HG03520 (cell line): ENCODE data around the gene SND1.

Source experiments
- ATAC-seq: cut with Tn5 transposase; IDR thresholded peaks from one replicate; pipeline ENCODE4 v1.9.1; 2021; ENCODE audit warnings: mild to moderate bottlenecking, moderate library complexity; ENCODE audit not compliant: unreplicated experiment

Gene SND1

DNA sequence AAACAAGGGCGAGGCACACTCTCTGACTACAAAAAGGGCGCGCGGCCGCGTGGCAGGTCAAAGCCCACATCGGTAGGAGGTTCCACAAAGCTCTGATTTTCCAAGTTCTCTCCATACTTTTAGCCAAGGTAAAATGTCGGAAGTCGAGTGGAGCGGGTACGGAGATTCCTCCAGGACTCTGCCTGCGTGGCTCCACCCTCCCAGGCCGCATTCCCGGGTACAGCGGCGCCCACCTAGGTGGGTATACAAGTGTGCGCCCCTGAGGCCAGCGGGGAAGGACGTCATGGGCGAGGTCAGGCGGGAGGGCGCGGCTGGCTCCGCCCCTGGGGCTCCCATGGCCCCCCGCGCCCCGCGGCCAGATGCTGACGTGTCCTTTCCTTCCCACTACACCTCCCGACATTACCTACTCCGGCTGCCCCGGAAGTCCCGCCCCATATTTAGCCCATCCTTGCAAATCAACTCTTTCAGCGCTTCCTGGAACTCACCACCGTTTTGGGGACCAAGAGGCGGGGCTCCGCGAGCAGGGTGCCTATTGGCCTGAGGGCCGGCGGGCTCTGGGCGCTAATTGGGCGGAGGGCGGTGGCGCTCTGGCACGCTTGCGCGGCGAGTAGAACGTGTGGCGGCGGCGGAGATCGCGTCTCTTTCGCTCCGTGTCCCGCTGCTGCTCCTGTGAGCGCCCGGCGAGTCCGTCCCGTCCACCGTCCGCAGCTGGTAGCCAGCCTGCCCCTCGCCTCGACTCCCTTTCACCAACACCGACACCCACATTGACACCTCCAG lies at the start of gene SND1:
Gene SND1 (plus strand): TSS at position 639 of the 777 bp plus-strand sequence. CDS start 180 bp downstream, outside the sequence.
- ATAC-seq = peak; percentile 89

GRCh38 chr7:127608446-127608845 lies 43.5 kb upstream of the SND1 start:
- ATAC-seq = no peak

- ATAC-seq = no peak
Measured at GRCh38 chr7:127609297-127609696, 42.7 kb upstream of the SND1 start.

GRCh38 chr7:127612263-127612662 lies 39.7 kb upstream of the SND1 start:
- no peak for ATAC-seq

GRCh38 chr7:127616724-127617123 lies 35.3 kb upstream of the SND1 start:
- ATAC-seq = no peak

DNA sequence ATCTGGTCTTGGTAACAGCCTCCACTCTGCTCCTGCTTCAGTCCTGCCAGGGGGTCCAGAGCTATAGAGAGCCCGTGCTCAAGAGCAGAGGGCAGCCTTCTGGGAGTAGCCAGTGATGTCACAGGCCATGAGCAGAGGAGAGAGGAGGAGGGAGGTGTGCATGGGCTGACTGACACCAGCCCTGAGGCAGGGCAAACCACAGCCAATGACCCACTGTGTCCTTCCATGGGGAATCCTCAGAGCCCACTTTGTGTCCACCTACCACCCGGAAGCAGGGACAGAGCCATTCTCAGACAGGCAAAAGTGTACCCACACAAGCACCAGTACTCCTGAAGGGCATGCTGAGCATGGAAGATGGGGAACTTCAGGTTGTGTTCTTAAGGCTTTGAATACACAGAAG lies 34.0 kb upstream of the SND1 start, which contains the start of gene PAX4:
Gene PAX4 (minus strand): TSS at position 101 of the 400 bp plus-strand sequence. CDS start 2,214 bp downstream, outside the sequence.
- ATAC-seq = no peak

GRCh38 chr7:127618775-127619174 lies 33.2 kb upstream of the SND1 start:
- ATAC-seq = no peak

DNA sequence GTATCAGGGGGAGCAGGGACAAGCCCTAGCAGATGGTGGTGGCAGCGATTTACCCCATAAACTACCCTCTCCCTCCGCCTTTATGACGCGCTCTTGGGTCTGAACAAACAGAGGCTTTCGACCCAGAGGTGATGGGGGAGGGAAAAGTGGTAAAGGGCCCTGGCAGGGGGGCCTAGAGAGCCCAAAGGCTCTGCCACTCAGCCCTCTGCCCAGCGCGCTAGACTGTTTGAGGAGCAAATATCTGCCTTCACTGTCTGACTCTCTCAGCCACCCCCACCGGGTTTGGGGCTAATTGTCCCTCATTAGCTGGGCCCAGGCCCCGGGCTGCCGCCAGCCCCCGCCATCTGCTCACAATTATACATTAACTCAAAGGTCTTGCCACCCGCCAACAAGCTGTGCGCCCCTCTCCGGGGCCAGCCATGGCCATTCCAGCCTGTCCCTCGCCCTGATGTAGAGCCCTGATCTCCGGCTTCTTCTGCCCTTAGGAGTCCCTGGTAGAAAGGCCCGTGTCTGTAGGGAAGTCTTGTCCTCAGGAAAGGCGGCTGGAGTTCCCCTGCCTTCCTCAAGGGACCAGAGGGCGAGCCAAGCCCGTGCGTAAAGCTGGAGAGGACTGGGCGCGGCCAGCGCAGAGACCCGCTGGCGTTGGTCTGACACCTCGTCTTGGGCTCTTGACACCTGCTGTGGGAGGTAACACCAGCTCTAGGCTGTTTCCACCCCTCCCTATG lies 32.2 kb upstream of the SND1 start:
- ATAC-seq = no peak

- no peak for ATAC-seq
Measured at GRCh38 chr7:127620406-127621233, 31.4 kb upstream of the SND1 start.

DNA sequence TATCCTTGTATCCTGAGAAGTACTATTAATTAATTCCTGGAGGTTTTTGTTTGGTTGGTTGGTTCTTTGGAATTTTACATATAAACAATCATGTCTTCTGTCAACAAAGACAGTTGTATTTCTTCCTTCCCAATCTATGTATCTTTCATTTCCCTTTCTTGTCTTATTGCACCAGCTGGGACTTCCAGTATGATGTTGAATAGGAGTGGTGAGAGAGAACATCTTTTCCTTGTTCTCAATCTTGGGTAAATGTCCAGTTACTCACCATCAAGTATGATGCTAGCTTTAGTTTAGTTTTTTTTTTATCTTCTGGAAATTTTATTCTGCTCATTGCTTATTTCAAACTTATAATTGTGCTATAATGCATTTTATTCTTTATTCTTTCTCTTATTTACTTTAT lies 26.7 kb upstream of the SND1 start:
- ATAC-seq = no peak

DNA sequence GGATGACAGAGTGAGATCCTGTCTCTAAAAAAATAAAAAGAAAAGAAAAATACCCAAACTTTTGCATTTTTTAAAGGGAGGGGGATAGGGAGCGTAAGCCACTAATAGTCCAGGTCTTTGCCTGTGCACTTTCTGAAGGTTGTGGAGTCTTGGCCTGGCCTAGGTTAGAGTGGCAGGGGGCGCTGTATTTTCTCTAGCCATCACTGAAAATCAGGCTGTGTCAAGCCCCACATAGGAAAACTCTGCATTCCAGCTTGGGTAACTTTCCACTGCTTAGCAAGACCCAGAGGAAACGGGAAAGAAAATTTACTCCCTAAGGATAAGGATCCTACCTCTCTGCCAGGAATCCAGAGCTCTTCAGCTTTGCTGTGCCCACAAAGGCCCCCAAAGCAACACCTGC lies 23.5 kb upstream of the SND1 start:
- ATAC-seq = no peak

GRCh38 chr7:127629268-127629854 lies 22.6 kb upstream of the SND1 start:
- no peak for ATAC-seq

DNA sequence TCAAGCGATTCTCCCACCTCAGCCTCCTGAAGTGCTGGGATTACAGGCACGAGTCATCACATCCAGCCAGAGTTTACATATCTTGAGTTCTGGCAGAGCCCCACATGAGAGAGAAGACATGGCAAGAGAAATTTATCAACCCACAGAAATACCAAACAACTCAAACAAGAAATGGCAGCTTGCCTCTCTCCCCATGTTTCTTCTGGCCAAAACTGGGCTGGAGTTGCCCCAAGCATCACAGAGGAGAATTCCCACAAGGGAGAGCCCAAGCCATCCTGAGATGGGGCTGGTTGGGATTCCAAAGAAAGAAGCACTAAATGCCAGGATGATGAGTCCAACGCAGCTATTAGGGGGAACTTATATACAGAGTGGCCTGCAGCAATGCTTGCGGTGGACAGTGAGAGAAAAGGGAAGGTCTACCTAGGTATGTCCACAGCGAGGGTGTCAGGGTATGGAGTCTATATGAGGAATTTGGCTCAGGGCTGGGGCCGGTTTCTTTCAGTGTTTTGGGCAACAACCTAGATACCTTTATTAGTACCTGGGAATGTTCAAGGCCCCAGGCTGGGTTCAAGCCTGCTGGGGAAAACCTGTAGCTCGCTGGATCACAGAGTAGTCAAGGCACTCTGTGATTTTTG lies 19.6 kb upstream of the SND1 start:
- no peak for ATAC-seq

- ATAC-seq = no peak
Measured at GRCh38 chr7:127635659-127636285, 16.2 kb upstream of the SND1 start.

DNA sequence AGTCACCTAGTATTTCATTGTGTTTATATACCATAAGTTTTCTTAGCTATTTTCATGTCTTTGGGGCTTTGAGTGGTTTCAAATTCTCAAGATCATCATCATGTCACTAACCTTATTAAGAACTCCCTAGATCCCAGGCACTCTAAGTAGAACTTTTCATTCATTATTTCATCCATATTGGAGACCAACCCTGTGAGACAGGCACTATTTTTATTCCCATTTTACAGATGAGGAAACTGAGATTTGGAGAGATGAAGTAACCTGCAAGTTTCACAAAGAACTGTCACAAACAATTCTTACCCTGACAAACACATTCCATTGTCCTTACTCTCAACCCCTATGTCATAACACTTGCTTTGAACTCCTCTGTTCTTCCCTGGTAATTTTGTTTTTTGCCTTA lies 13.8 kb upstream of the SND1 start:
- no peak for ATAC-seq

DNA sequence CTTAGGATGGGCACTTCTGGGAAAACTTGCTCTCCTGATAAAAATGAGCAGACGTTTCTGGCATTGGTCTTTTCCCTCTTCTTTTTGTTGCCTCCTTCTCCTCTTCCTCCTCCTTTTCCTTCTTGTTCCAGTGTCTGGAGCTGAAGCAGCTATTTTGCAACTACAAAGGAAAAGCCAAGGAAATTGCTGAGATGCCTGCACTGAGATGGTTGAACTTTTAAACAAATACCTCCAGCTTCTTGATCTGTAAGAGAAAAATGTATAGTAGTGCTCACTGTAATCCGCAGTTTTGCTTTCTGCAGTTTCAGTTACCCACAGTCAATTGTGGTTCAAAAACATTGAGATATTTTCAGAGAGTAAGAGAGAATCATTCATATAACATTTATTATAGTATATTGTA lies 7.5 kb upstream of the SND1 start:
- no peak for ATAC-seq

DNA sequence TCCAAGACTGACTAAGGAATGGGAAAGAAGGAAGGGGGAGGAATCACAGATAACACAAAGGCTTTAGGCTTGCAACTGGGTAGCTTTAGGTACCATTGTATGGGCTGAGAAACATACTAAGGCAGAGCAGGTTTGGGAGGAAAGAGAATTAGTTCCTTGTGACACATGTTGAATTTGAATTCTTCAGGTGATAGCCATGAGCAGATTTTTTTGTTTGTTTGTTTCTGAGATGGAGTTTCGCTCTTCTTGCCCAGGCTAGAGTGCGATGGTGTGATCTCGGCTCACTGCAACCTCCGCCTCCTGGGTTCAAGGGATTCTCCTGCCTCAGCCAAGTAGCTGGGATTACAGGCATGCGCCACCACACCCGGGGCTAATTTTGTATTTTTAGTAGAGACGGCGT lies 4.4 kb upstream of the SND1 start:
- no peak for ATAC-seq

- ATAC-seq = no peak
Measured at GRCh38 chr7:127648986-127649385, 3.0 kb upstream of the SND1 start.

GRCh38 chr7:127650847-127651555 lies 993 bp upstream of the SND1 start:
- ATAC-seq = peak; percentile 0
